Ramos (cell line): ENCODE data around the gene ELMO3.

ENCODE experiments used
- in situ Hi-C: fragments of 300-500 bp; cut with MboI; formaldehyde crosslinking; loops from one replicate; pipeline ENCODE4 v1.14.3; 2022; ENCODE audit warnings: low sequenced_read_pairs; ENCODE audit not compliant: unreplicated experiment

Gene ELMO3

DNA sequence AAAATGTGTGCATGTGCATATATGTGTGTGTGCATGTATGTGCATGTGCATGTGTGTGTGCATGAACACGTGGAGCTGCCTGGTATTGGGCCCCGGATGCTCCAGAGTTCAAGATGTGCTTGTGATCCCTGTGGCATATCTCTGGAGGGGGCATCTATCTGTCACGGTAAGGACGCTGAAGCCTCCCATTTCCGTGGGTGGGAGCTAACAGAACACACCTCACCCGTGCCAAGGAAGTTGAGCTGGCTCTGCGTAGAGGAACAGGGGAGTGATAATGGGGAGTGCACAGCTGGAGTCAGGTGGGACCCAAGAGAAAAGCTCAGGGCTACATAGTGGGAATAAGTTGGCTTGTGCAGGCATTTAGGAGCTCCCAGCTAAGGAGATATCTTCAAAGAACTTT is 12.7 kb downstream of the ELMO3 start:
- in situ Hi-C loops = no loop called here

DNA sequence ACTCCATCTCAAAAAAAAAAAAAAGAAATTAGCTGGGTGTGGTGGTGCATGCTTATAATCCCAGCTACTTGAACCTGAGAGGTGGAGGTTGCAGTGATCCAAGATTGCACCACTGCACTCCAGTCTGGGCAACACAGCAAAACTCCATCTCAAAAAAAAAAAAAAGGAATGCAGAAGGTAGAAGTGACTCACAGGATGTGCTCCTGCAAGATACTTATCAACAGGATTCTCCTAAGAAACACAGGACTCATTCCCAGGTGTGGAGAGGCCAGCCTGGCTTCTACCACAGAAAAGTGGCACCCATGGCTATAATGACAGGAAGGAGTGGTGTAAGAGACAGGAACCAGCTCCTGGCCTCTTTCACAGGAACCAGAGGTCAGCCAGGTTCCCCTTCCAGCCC is 13.8 kb downstream of the ELMO3 start:
- in situ Hi-C loops = no loop called here

GRCh38 chr16:67213197-67214019 is 14.5 kb downstream of the ELMO3 start:
- in situ Hi-C loops = no loop called here

GRCh38 chr16:67215706-67216105 is 16.8 kb downstream of the ELMO3 start:
- in situ Hi-C loops = no loop called here

GRCh38 chr16:67216612-67217490 is 17.9 kb downstream of the ELMO3 start:
- in situ Hi-C loops = no loop called here

GRCh38 chr16:67223992-67224391 is 25.1 kb downstream of the ELMO3 start:
- in situ Hi-C loops = no loop called here

- in situ Hi-C loops = no loop called here
Measured at GRCh38 chr16:67226295-67226803, 27.4 kb downstream of the ELMO3 start.

- in situ Hi-C loops = no loop called here
Measured at GRCh38 chr16:67226804-67227566, 28.1 kb downstream of the ELMO3 start, which contains the start of gene TMEM208. TMEM208 (plus strand) TSS chr16:67227130; CDS start chr16:67227219, 89 bp downstream.

- in situ Hi-C loops = no loop called here
Measured at GRCh38 chr16:67227567-67227921, 28.6 kb downstream of the ELMO3 start.

DNA sequence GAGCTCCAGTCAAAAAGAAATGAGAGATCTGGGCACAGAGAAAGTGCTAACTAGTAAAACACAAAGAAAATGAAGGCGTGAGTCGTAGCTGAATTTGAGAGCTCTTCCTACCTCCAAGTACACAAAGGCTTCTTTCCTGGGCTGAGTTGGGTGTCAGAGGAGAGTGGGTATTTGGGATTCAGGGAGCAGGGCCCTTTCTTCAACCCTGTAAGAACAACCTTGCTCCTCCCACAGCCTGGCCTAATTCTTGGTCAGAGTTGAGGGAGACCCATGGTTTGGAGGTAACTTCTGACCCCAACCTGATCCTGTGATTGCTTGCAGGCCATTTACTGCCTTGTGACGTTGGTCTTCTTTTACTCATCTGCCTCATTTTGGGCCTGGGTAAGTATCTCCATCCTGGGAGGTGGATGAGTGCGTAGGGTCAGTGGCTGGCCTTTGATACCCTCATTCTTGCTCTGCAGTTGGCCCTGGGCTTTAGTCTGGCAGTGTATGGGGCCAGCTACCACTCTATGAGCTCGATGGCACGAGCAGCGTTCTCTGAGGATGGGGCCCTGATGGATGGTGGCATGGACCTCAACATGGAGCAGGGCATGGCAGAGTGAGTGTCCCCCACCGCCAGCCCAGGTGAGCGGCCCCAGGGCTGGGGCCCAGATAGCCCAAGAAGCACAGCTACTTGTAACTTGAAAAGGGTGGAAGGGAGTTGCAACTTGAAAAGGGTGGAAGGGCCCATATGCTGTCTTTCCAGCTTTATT is 29.3 kb downstream of the ELMO3 start:
- in situ Hi-C loops = no loop called here

GRCh38 chr16:67228905-67229304 is 30.0 kb downstream of the ELMO3 start:
- in situ Hi-C loops = no loop called here

DNA sequence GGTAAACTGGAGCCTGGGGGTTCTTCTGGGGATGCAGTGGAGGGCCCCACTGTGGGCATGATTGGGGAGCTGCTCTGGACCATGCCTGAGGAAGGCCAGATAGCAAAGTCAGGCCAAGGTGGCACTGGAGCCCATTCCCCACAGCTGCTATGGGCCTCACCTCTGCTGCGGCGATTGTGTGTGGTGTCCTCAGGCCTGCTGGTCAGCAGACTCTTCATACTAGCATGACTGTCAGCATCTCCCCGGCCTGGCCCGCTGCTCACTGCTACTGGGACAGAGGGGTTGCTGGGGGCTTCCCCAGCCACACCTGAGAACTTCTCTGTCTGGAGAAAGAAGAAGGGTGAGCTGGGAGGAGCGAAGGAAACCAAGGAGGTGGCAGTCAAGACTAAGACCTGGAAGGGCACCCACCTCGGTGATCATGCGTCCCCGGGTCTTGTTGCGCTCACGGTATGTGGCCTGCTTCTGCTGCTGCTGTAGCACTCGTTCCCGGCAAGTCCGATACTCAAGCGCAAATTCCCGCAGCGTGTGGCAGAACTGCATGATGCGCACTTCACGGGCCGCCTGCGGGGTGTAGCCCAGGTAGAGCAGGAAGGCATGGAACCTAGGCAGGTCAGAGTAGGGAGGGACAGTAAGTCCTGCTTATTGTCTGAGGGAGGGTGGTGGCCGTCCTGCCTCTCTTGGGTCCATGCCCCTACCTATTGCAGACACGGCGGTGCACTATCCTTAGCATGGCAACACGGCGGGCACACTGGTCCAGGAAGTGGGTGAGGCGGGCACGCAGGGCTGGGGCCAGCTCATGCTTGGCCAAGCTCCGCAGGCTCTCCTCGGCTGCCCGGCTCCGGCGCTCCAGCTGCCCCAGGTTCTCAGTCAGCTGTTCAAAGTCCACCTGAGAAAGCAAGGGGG is 31.2 kb downstream of the ELMO3 start:
- in situ Hi-C loops = no loop called here

GRCh38 chr16:67230809-67231660 is 32.1 kb downstream of the ELMO3 start:
- in situ Hi-C loops = no loop called here

- in situ Hi-C loops = no loop called here
Measured at GRCh38 chr16:67233596-67233995, 34.7 kb downstream of the ELMO3 start.

DNA sequence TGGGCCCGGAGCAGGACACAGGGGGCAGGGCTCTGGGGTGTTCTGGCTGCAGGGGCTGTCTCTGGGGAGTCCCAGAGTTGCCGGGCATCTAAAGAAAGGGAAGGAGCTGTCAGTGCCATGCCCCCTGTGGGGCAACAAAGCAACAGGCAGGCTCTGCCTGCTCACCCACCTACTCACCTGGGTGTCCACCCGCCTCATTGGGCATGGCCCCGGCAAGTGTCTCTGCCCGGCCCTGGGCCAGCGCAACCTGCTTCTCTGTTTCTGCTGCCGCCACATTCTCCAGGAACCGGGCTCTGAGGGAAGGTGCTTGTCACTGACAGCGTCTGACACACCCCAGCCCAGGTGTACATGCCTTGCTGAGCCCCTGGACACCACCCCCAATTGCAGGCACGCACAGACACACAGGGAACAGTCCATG is 35.3 kb downstream of the ELMO3 start:
- in situ Hi-C loops = no loop called here

- in situ Hi-C loops = no loop called here
Measured at GRCh38 chr16:67235816-67236562, 37.1 kb downstream of the ELMO3 start.
